HG03439 (cell line): ENCODE results near the gene OAT.

Experiments
- ATAC-seq: cut with Tn5 transposase; IDR thresholded peaks from one replicate; pipeline ENCODE4 v1.9.1; 2021; ENCODE audit warnings: mild to moderate bottlenecking, moderate library complexity; ENCODE audit not compliant: unreplicated experiment

OAT gene

GRCh38 chr10:124354411-124355382, 64.0 kb downstream of the OAT start:
- ATAC-seq: no peak

GRCh38 chr10:124353896-124354295, 64.8 kb downstream of the OAT start:
- ATAC-seq: no peak

GRCh38 chr10:124353091-124353815, 65.5 kb downstream of the OAT start:
- no peak for ATAC-seq

GRCh38 chr10:124351481-124352220, 67.1 kb downstream of the OAT start:
- ATAC-seq: no peak

- no peak for ATAC-seq
These were observed 67.9 kb downstream of the OAT start for GRCh38 chr10:124350806-124351205.

GRCh38 chr10:124349996-124350280, 68.8 kb downstream of the OAT start:
- ATAC-seq: no peak

- ATAC-seq: no peak
These were observed 69.3 kb downstream of the OAT start for GRCh38 chr10:124349231-124349995.

GRCh38 chr10:124348801-124349200, 69.9 kb downstream of the OAT start:
- ATAC-seq: no peak

- ATAC-seq: no peak
These were observed 70.8 kb downstream of the OAT start for GRCh38 chr10:124347956-124348355.
